Umbilical cord (tissue), 2 donors: ENCODE data around the gene SPATA13. TPM values are rescaled to one million over a fixed set of nuclear protein-coding genes. Genes with fewer than 3 reads are reported as not detected.
"Not testable (repeated sequence)": the region's sequence is repeated elsewhere in the genome, so short reads cannot be mapped to it uniquely, and the experiment has no call there.

Experiments
- DNase-seq: peaks from one replicate; pipeline ENCODE4 v3.0.0-alpha.2; 2015; ENCODE audit warnings: low spot score
- total RNA-seq: library from RNA; depleted of rRNA; stranded (reverse); fragments of >200 nt; gene quantifications from one replicate; pipeline ENCODE4 v1.2.3, GENCODE V29; 2014; ENCODE audit warnings: low replicate concordance; ENCODE audit not compliant: insufficient read depth

The SPATA13 gene
- total RNA-seq, 1 donor from 2014 or later, result 9.1 TPM

DNA sequence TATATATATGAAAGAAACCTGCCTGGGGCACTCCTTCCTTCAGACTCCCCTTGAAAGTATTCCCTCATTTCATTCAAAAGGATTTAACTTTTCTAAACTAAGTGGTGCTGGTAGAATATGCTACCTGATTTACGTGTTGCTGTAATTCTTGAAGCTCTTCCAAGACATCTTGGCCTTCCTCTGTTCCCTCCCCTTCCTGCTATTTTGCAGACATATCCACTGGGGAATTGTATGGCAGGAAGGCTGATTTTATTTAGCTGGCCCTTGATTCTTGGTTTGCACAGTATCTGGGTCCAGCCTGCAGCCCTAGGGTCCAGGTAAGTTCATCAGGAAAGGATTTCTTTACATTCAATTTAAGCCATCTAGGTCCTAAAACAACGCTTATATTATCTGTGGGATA, 148.8 kb downstream of the SPATA13 start, which contains the start of gene C1QTNF9:
TSS of gene C1QTNF9 (plus strand) at position 281 of the 400 bp plus-strand sequence. CDS start 6,424 bp downstream, outside the sequence.
- DNase-seq, result not testable (repeated sequence)

DNA sequence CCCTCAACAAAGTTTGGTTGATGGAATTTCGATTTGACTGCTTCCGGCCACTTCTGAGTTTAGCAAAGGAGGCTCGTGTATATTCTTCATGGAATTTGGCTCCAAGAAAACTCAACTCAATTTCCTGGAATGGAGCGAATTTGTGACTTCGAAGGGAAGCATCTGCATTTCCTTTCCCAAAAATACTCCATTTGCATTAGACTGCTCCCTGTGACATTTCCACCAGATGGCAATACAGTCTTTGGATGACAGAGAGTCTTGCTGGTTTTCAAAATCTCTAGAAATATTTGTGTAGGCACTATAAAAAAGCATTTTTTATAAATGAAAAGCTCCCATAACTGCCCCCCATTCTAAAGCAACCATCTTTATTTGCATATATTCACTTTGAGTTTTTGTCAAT, 152.9 kb downstream of the SPATA13 start:
- peak; percentile 21 for DNase-seq

DNA sequence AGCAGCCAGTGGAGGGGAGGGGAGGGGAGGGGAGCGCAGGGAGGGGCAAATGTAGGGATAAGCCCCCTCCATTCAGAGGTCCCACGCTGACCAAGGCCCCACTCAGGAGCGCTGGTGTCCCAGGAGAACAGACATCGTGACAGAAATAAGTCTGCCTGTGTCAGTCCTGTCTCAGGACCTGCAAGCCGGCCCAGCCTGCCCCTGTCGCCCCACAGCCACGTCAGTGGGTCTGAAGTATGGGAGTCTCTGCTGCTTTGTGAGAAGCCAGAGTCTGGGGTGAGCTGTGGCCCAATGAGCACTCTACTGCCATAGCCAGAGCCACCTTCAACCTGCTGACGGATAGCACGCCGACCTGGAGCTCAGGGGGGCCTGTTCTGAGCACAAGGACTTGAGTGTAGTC, 157.3 kb downstream of the SPATA13 start:
- not testable (repeated sequence) for DNase-seq

DNA sequence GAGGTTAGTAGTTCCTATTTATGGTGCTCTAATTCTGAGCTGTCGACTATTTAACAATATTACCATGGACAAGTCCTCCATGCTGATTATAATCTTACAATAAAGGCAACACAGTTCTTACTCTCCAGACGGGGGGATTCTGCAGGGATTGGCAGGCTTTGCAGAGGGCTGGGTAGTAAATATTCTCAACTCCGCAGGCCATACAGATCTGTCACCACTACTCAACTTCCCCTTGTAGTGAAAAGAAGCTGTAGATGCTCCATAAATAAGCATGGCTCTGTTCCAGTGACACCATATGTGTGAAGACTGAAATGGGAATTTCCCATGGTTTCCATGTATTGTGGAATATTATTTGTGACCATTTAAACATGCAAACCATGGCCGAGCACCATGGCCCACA, 158.4 kb downstream of the SPATA13 start:
- DNase-seq, result not testable (repeated sequence)

DNA sequence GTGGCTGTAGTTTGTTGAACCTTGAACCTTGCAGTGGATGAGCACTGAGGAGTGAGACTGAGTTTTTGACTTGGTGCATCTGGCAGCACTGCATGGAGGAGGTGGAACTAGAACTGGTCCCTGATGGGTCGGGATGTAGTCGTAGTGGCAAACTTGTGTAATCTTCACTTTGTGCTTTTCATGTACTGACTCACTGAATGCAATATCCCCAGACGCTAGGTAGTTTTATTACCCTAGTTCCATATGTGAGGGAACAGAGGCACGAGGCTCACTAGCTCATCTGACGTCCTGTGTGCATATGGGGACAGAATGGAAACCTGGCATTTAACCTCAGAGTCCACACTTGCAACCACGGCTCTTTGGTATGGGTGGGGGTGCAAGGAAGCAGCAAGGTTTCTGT, 159.1 kb downstream of the SPATA13 start:
- DNase-seq, result not testable (repeated sequence)

DNA sequence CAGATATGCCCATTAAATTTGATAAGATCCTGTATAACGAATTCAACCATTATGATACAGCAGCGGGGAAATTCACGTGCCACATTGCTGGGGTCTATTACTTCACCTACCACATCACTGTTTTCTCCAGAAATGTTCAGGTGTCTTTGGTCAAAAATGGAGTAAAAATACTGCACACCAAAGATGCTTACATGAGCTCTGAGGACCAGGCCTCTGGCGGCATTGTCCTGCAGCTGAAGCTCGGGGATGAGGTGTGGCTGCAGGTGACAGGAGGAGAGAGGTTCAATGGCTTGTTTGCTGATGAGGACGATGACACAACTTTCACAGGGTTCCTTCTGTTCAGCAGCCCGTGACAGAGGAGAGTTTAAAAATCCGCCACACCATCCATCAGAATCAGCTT, 160.9 kb downstream of the SPATA13 start:
- DNase-seq, result not testable (repeated sequence)

DNA sequence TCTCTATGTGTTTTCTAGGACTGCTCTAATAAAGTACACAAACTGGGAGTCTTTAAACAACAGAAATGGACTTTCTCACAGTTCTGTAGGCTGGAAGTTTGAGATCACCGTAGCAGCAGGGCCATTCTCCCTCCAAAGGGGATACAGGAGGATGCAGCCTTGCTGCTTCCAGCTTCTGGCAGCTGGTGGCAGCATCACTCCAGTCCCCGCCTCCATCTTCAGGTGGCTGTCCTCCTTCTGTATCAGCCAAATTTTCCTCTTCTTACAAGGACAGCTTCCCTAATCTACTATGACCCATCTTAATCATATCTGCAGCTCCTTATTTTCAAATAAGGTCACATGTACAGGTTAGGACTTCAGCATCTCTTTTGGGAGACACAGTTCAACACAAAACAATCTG, 161.9 kb downstream of the SPATA13 start:
- not testable (repeated sequence) for DNase-seq

DNA sequence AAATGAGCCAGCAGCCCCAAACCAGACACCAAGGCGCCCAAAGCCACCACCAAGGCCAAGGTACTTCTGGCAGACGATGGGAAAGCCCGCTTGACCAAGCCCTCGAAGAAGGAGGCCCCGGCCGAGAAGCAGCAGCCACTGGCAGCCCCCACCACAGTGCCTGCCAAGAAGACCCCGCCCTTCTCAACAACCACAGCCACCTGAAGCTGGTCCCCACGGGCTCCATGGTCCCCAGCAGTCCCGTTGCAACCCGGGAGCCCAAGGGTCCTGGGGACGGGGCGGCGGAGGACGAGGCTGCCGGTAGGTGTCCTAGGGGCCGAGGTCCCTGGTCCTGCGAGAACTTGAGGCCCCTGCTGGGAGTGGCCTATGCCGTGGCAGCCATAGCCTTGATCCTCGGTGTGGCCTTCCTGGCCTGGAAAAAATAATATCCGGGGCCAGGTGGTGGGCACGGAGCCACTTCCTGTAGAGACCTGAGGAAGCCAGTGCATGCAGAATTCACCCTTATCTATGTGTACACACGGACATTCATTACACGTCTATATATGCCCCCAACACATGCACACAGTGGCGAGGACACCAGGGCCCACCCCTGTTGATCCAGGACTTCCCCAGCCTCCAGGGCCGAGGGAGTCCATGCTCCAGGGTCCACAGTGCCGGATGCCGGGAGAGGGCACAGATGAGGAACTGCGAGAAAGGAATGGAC, 162.7 kb downstream of the SPATA13 start:
- DNase-seq, result no peak

DNA sequence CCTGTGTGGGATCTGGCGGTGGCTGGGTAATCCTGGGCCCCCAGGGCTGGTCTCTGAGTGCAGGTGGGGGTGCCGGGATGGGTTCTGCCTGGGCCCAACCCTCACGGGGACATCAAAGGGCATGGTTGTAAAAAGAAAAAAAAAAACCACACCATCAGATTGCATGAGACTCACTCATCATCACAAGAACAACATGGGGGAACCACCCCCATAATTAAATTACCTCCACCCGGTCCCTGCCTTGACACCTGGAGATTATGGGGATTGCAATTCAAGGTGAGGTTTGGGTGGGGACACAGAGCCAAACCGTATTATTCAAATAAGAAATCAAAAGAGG, 163.2 kb downstream of the SPATA13 start:
- DNase-seq, result no peak

DNA sequence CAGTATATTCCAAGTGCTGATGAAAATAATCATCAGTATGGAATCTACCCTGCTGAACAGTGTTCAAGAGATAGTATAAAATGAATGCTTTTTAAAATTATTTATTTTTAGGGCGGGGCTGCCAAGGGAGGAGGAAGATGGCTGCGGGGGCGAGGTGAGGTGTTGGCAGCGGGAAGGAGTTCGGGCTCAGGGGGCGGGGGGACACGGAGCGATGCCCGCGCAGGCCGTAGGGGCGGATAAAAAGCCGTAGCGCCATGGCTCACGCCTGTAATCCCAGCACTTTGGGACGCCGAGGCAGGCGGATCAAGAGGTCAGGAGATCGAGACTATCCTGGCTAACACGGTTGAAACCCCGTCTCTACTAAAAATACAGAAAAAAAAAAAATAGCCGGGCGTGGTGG, 167.1 kb downstream of the SPATA13 start:
- not testable (repeated sequence) for DNase-seq

DNA sequence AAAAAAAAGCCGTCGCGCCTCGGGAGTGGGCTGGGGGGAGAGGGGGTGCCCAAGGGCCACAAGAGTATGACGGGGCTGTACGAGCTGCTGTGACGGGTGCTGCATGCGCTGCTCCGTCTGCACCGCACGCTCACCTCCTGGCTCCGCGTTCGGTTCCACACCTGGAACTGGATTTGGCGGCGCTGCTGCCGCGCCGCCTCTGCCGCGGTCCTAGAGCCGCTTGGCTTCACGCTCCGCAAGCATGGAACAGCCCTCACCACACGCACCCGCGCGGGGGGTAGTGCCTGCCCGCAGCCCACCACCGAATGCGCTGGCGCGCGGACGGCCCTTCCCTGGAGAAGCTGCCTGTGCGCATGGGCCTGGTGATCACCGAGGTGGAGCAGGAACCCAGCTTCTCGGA, 167.6 kb downstream of the SPATA13 start:
- no peak for DNase-seq

DNA sequence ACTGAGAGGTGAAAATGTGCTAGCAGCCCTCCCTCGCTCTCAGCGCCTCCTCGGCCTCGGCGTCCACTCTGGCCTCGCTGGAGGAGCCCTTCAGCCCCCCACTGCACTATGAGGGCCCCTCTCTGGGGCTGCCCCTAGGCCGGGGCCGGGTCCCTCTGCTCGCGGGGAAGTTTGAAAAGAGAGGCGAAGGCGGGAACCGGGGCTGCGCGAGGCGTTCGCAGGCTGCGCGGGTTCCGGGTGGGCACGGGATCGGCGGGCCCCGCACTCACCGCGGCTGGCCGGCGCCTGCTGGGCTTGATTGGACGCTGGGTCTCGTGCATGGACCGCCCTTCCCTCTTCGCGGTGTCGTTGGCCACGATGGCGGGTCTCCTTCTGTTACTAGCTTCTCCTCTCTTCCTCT, 178.2 kb downstream of the SPATA13 start:
- no peak for DNase-seq

DNA sequence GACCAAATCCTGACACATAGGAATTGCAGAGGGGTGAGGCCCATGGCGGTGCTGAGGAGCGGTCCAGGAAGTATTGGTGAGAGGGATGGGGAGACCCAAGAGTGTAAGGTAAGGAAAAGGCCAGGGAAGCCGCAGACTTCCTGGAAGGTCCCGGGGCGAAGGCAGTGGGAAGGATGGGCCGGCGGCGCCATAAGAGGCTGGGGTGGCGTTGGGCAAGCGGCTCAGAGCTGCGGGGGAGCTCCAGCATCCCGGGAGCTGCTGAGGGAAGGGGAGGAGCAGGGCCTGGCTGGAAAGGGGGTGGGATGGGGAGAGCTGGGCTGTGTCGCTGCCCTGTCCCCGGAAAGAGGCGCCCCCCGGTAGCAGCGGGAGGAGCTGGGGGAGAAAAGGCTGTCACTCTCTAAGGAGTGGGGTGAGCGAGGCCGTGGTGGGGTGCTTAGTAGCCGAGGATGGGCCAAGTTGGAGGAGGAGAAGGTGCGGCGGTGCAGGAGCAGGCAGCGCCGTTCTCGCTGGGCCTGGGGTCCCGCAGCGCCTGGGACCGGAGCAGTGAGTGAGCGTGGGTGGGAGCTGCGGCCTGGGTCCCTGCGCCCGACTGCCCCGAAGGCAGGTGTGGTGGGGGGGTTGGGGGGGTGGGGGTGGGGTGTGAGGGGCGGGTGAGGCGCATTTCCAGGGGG, 179.6 kb downstream of the SPATA13 start:
- no peak for DNase-seq

DNA sequence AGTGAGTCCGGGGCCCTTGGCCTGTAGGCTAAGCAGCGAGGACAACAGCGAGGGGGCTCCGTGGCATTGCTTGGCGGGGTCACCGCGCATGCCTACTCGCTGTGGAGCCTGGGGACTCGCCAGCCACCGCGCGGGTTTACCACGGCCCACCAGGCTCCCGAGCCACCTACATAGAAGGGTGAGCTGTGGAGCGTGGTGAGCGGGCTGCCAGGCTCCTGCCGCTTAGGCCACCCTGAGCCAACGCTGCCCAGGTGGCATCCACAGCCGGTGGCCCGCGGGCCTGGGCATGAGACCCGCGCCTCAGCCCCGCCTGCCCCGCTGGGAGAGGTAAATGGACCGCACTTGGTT, 180.1 kb downstream of the SPATA13 start:
- no peak for DNase-seq

DNA sequence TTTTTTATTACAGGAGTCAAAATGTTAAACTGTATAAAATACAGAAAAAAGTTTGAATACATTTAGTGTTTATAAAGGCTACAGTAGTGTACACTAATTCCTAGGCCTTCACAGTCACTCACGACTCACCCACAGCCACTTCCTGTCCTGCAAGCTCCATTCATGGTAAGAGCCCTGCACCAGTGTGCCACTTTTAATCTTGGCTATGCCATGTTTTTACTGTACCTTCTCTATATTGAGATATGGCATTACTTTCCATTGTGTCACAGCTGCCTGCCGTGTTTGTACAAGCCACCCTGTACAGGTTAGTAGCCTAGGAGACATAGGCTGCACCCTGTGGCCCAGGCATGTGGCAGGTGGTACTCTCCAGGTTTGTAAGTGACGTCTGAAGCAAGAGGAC, 180.9 kb downstream of the SPATA13 start:
- DNase-seq, result no peak

DNA sequence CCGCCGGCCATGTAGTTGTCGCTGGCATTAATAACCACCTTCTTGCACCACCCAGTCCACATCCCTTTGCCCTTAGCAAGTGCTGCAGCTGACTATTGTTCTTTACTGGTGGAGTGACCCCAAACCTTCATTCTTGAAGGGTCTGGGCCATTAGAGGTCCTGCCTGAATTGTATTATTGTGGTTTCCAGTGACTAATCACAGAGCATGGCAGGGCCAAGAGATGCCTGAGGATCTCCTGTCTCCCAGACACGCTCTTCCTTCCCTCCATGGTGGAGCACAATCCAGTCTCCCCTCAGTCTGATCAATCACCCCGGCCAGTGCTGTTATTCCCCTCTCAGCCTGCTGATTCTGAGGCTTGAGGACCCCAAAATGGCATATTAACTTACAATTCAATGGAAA, 187.9 kb downstream of the SPATA13 start:
- no peak for DNase-seq

DNA sequence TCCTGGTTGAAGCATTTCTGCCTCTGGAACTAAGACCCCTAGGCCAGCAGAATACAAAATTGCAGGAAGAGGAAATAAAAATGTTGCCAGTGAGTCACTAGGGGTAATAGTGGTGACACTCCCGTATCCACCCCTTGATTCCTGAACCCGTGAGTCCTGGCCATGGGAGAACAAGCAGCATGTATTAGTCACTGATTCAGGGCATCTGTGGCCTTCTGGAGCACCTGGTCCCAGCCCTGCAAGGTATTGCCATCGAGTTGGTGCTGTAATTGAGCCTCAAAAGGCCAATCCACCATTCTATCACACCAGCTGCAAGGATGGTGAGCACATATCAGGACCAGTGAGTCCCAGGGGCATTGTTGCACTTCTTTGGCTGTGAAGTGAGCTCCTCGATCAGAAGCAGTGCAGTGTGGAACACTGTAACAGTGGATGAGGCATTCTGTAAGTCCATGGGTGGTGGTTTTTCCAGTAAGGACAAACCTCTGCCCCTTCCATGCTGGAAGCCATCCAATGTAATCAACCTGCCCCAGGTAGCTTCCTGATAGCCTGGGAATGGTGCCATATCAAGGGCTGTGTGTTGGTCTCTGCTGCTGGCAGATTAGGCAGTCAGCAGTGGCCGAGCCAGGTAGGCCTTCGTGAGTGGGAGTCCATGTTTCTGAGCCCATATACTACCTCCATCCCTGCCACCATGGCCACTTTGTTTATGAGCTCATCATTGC, 188.4 kb downstream of the SPATA13 start:
- no peak for DNase-seq

DNA sequence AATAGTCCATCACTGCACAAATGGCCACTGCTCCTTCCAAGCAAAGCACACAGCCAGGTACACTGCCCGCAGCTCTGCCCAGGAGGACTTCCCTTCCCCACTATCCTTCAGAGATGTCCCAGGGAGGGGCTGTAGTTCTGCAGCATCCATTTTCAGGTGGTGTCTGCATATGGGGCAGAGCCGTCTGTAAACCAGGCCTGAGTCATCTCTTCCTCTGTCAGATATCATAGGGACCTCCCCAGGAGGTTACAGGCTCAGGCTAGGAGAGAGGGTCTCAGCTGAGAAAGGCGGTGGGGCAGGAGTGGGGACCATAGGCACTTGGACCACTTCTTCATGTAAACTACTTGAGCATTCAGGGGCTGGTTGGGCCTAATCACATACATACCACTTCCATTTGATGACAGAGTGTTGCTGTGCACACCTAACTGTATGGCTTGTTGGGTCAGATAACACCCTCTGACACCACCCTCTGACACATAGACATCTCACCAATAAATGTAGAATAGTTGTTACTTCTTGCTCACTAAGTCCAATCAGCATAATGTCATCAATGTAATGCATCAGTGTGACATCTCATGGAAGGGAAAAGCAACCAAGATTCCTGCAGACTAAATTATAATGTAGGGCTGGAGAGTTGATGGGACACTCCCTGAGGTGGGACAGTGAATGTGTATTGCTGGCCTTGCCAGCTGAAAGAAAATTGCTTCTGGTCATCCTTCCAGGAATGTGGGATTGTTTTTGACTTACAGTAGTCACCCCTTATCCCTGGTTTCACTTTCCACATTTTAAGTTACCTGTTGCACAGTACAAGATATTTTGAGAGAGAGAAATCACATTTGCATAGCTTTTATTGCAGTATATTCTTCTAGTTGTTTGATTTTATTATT, 189.5 kb downstream of the SPATA13 start:
- not testable (repeated sequence) for DNase-seq

DNA sequence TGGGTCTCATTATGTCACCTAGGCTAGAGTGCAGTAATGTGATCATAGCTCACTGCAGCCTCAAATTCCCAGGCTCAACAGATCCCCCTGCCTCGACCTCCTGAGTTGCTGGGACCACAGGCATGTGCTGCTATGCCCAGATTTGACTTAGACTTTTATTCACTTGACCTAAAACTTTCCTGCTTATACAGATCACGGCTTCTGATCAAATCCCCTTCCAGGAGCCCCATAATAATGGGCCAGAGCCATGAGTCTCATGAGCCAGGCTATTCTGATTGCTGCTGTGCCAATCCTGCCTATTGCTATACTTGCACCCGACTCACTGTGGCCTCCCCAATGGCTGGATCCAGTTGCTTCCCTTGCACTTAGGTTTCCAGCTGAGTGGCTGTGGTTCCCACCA, 190.9 kb downstream of the SPATA13 start:
- DNase-seq, result no peak

DNA sequence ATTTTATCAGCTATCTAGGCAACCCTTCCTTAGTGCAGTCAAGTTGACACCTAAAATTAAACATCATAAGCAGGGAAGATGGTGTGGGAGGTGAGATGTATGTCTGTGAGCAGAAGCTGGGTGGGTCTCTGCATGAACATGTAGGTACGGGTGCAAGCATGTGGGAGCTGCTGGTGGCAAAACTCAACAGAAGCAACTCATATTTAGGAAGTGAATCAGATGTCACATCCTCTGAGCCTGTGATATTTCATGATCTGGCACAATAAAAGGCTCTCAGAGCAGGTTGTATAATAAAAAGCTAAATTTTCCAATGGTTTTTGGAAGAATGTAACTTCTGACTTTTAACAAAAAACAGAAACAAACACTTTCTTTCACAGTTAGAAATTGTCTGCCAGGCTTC, 193.2 kb downstream of the SPATA13 start:
- no peak for DNase-seq

DNA sequence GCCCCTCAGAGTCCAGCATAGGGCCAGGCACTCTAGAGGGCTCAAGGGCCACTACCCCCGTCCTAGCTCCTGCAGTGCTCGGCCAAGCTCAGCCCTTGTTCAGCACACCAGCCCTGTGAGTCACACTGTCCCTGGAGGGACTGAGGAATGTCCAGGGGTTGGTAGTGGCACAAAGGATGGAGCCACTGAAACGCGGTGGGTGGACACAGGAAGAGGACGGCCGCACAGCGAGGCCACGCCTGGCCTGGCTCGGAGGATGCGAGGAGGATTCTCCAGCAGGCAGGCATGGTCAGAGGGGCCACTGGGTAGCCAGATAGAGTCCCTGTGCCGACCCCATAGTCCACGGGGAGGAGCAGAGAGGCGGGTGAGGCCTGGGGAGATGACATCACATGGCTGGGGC, 194.6 kb downstream of the SPATA13 start:
- DNase-seq, result no peak

DNA sequence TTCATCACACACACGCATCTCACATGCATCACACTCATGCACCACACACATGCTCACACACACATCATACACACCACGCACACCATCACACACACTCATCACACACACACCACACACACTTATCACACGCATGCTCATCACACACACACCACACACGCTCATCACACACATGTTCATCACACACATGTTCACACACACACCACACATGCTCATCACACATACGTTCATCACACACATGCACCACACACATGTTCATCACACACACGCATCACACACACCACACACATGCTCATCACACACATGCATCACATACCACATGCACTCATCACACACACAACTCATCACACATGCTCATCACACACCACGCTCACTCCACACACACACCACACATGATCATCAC, 195.8 kb downstream of the SPATA13 start:
- DNase-seq, result no peak
